ENCODE data around the gene FJX1. TPM values are rescaled to one million over a fixed set of nuclear protein-coding genes. Genes with fewer than 3 reads are reported as not detected.

The FJX1 gene
- total RNA-seq, 1 experiment from 2014 or later = 71.4 TPM

GRCh38 chr11:35617316-35617686, 959 bp upstream of the FJX1 start:
- peaks cover 47% of the 10 kb centered on the region for H3K4me1 ChIP-seq (ENCODE audit: insufficient read depth, low read length)
- intact Hi-C loops (cut with micrococcal nuclease) = loop anchor here (1.0 to 10.0 kb wide), 9 partner anchors 45 to 650 kb away; partner anchors contain the start of genes LDLRAD3 and TRIM44
- no peak for ATAC-seq
- TF ChIP-seq, protein P1, sequence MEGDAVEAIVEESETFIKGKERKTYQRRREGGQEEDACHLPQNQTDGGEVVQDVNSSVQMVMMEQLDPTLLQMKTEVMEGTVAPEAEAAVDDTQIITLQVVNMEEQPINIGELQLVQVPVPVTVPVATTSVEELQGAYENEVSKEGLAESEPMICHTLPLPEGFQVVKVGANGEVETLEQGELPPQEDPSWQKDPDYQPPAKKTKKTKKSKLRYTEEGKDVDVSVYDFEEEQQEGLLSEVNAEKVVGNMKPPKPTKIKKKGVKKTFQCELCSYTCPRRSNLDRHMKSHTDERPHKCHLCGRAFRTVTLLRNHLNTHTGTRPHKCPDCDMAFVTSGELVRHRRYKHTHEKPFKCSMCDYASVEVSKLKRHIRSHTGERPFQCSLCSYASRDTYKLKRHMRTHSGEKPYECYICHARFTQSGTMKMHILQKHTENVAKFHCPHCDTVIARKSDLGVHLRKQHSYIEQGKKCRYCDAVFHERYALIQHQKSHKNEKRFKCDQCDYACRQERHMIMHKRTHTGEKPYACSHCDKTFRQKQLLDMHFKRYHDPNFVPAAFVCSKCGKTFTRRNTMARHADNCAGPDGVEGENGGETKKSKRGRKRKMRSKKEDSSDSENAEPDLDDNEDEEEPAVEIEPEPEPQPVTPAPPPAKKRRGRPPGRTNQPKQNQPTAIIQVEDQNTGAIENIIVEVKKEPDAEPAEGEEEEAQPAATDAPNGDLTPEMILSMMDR (conservative IDR thresholded peaks at IDR 0.05; ENCODE audit: low read depth, low read length) = no peak
- TF ChIP-seq EZH2phosphoT487 (IDR thresholded peaks at IDR 0.05; ENCODE audit: borderline replicate concordance, low read length) (no peak), EZH2 (IDR thresholded peaks at IDR 0.05; ENCODE audit: low read length, unreplicated experiment) (no peak)
- H3F3A ChIP-seq (ENCODE audit: low read length, unreplicated experiment) = no peaks in the 10 kb centered on the region
- peak overlapping the region; percentile 86 for H3K9ac ChIP-seq (ENCODE audit: low read length)
- H3K9me2 ChIP-seq (replicated peaks; ENCODE audit: low read length) = no peaks in the 10 kb centered on the region
- peaks cover 36% of the 10 kb centered on the region for H3K79me2 ChIP-seq (ENCODE audit: low read length)
- H3K4me3 ChIP-seq (ENCODE audit: low read length) = peak overlapping the region; percentile 88
- POLR2A ChIA-PET (ENCODE audit: unreplicated experiment) = no interaction called here
- CTCF ChIA-PET = interaction anchor here (1.2 kb wide), 1 partner anchor 205 kb away, joined by 11 read pairs; no protein-coding TSS in a partner anchor
- no peaks in the 10 kb centered on the region for H3K36me3 ChIP-seq (ENCODE audit: low read depth, low read length)
- peak overlapping the region; percentile 93 for H3K27ac ChIP-seq (ENCODE audit: low read length)
- no TSS peak for BruUV-seq (replicated peaks)
- no peaks in the 10 kb centered on the region for H3K9me3 ChIP-seq (ENCODE audit: low read length)
- H3K27me3 ChIP-seq (ENCODE audit: low read length) = no peaks in the 10 kb centered on the region
- H3K4me2 ChIP-seq (ENCODE audit: low read length) = peak overlapping the region; percentile 91
- DNase-seq = no peak
- peaks cover 7% of the 10 kb centered on the region for H4K20me1 ChIP-seq (ENCODE audit: low read length)
- peak overlapping the region; percentile 44 for H2AFZ ChIP-seq (ENCODE audit: low read length)

DNA sequence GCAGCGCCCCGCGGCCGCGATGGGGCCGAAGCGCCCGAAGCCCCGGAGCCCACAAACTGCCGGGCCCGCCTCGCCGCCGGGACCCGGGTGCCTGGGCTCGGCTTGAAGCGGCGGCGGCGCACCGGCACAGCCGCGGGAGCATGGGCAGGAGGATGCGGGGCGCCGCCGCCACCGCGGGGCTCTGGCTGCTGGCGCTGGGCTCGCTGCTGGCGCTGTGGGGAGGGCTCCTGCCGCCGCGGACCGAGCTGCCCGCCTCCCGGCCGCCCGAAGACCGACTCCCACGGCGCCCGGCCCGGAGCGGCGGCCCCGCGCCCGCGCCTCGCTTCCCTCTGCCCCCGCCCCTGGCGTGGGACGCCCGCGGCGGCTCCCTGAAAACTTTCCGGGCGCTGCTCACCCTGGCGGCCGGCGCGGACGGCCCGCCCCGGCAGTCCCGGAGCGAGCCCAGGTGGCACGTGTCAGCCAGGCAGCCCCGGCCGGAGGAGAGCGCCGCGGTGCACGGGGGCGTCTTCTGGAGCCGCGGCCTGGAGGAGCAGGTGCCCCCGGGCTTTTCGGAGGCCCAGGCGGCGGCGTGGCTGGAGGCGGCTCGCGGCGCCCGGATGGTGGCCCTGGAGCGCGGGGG, 346 bp downstream of the FJX1 start:
- H3K9me3 ChIP-seq (ENCODE audit: low read length) = no peaks in the 10 kb centered on the region
- peak overlapping the region; percentile 88 for H3K4me3 ChIP-seq (ENCODE audit: low read length)
- H3K27me3 ChIP-seq (ENCODE audit: low read length) = no peaks in the 10 kb centered on the region
- DNase-seq = peak; percentile 34
- no peaks in the 10 kb centered on the region for H3F3A ChIP-seq (ENCODE audit: low read length, unreplicated experiment)
- H4K20me1 ChIP-seq (ENCODE audit: low read length) = peaks cover 7% of the 10 kb centered on the region
- no peaks in the 10 kb centered on the region for H3K9me2 ChIP-seq (replicated peaks; ENCODE audit: low read length)
- H3K27ac ChIP-seq (ENCODE audit: low read length) = peak overlapping the region; percentile 93
- CTCF ChIA-PET = interaction anchor here (0.6 to 1.2 kb wide), 2 partner anchors 92 to 203 kb away, joined by 3 to 11 read pairs; no protein-coding TSS in a partner anchor
- no peaks in the 10 kb centered on the region for H3K36me3 ChIP-seq (ENCODE audit: low read depth, low read length)
- POLR2A ChIA-PET (ENCODE audit: unreplicated experiment) = interaction anchor here (0.6 kb wide), 1 partner anchor 140 kb away, joined by 3 read pairs; no protein-coding TSS in a partner anchor
- no TSS peak for BruUV-seq (replicated peaks)
- ATAC-seq = peak; percentile 6
- no peak overlapping the region for H2AFZ ChIP-seq (ENCODE audit: low read length)
- H3K79me2 ChIP-seq (ENCODE audit: low read length) = peaks cover 38% of the 10 kb centered on the region
- intact Hi-C loops (cut with micrococcal nuclease) = loop anchor here (5.0 to 10.0 kb wide), 6 partner anchors 104 to 416 kb away; partner anchors contain the start of gene LDLRAD3
- TF ChIP-seq, protein P1 (conservative IDR thresholded peaks at IDR 0.05; ENCODE audit: low read depth, low read length) = no peak
- TF ChIP-seq EZH2phosphoT487 (IDR thresholded peaks at IDR 0.05; ENCODE audit: borderline replicate concordance, low read length) (no peak), EZH2 (IDR thresholded peaks at IDR 0.05; ENCODE audit: low read length, unreplicated experiment) (no peak)
- peaks cover 60% of the 10 kb centered on the region for H3K4me1 ChIP-seq (ENCODE audit: insufficient read depth, low read length)
- H3K9ac ChIP-seq (ENCODE audit: low read length) = peak overlapping the region; percentile 86
- peak overlapping the region; percentile 87 for H3K4me2 ChIP-seq (ENCODE audit: low read length)

Measured in PC-3 (cell line).